DOHH2 (cell line): ENCODE results near the gene FHOD3.

Source experiments
- H3F3A ChIP-seq: fragments of 200-600 bp; sonication (generic), shearing (Covaris generic); 2 replicates; pipeline ENCODE4 v1.6.0; 2016; ENCODE audit warnings: antibody characterized with exemption, mild to moderate bottlenecking; ENCODE audit not compliant: control insufficient read depth, insufficient read depth
- H3K27ac ChIP-seq: fragments of 200-600 bp; sonication (generic); 2 replicates; pipeline ENCODE4 v1.5.1; 2014; ENCODE audit warnings: low read depth, mild to moderate bottlenecking, low read length, moderate library complexity
- H3K27me3 ChIP-seq: fragments of 200-600 bp; sonication (generic); 2 replicates; pipeline ENCODE4 v1.6.1; 2014; ENCODE audit warnings: mild to moderate bottlenecking, low read length, mixed read lengths; ENCODE audit not compliant: control insufficient read depth
- H3K36me3 ChIP-seq: fragments of 200-600 bp; sonication (generic); 2 replicates; pipeline ENCODE4 v1.6.1; 2014; ENCODE audit warnings: mild to moderate bottlenecking, low read length, moderate library complexity, mixed read lengths; ENCODE audit not compliant: control insufficient read depth
- H3K4me1 ChIP-seq: fragments of 200-600 bp; sonication (generic); 2 replicates; pipeline ENCODE4 v1.6.1; 2014; ENCODE audit warnings: mild to moderate bottlenecking, low read length, mixed read lengths; ENCODE audit not compliant: control insufficient read depth
- H3K4me2 ChIP-seq: fragments of 200-600 bp; sonication (generic); 2 replicates; pipeline ENCODE4 v1.6.0; 2014; ENCODE audit warnings: mild to moderate bottlenecking, low read length, moderate library complexity
- H3K4me3 ChIP-seq: fragments of 200-600 bp; sonication (generic); 2 replicates; pipeline ENCODE4 v1.5.1; 2014; ENCODE audit warnings: mild to moderate bottlenecking, low read length, mixed read lengths
- H3K79me2 ChIP-seq: fragments of 200-600 bp; sonication (generic); 2 replicates; pipeline ENCODE4 v1.6.1; 2014; ENCODE audit warnings: mild to moderate bottlenecking, low read length, mixed read lengths; ENCODE audit not compliant: control insufficient read depth
- H3K9me2 ChIP-seq: fragments of 200-600 bp; sonication (generic); replicated peaks from 2 replicates; pipeline ENCODE4 v1.6.1; 2014; ENCODE audit warnings: mild to moderate bottlenecking, low read length, mixed read lengths; ENCODE audit not compliant: control insufficient read depth
- H3K9me3 ChIP-seq: fragments of 200-600 bp; sonication (generic); 2 replicates; pipeline ENCODE4 v1.6.1; 2014; ENCODE audit warnings: antibody characterized with exemption, low read length, mixed read lengths; ENCODE audit not compliant: control insufficient read depth, insufficient read depth
- H4K20me1 ChIP-seq: fragments of 200-600 bp; sonication (generic); 2 replicates; pipeline ENCODE4 v1.6.0; 2014; ENCODE audit warnings: low read depth, mild to moderate bottlenecking, antibody characterized with exemption, low read length, moderate library complexity; ENCODE audit not compliant: control insufficient read depth, insufficient read depth
- EZH2phosphoT487 ChIP-seq: fragments of 200-600 bp; sonication (generic); IDR thresholded peaks from 2 replicates; pipeline ENCODE4 v1.6.1; 2017; ENCODE audit warnings: borderline replicate concordance, mild to moderate bottlenecking, antibody characterized with exemption, low read length, moderate library complexity, mixed read lengths
- TF ChIP-seq, protein P1 (sequence below): fragments of 200-600 bp; sonication (generic); IDR thresholded peaks from one replicate; pipeline ENCODE4 v1.5.1; 2014; ENCODE audit warnings: antibody characterized with exemption, mild to moderate bottlenecking, low read depth, low read length; ENCODE audit not compliant: poor library complexity, severe bottlenecking

FHOD3 gene

DNA sequence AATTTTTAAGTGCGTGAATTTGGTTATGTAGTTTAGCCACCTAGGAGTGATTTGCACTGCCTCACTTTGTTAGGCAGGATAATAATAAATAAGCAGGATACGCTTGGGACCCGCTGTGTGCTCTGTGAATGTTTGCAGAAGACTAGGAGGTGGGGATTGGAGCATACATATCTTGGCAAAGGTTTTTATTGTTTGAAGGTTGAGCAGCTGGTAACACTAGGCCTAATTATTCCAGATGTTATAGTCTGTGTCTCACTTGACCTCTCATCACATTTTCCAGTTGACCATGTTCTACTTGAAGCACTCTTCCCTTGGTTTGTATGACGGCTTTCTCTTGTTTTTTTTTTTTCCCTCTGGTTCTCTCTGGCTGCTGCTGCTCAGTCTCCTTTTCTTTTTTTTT, 42.7 kb downstream of the FHOD3 start:
- H3K4me2 ChIP-seq = no peak overlapping the region
- H3K27ac ChIP-seq = no peak overlapping the region
- H3K79me2 ChIP-seq = no peaks in the 10 kb centered on the region
- H3F3A ChIP-seq = no peaks in the 10 kb centered on the region
- H3K4me3 ChIP-seq = no peak overlapping the region
- no peaks in the 10 kb centered on the region for H4K20me1 ChIP-seq
- peaks cover 5% of the 10 kb centered on the region; the same call in 1 of the 2 replicates for H3K27me3 ChIP-seq
- no peaks in the 10 kb centered on the region for H3K9me2 ChIP-seq
- no peaks in the 10 kb centered on the region for H3K36me3 ChIP-seq
- no peaks in the 10 kb centered on the region for H3K4me1 ChIP-seq
- TF ChIP-seq, protein P1, sequence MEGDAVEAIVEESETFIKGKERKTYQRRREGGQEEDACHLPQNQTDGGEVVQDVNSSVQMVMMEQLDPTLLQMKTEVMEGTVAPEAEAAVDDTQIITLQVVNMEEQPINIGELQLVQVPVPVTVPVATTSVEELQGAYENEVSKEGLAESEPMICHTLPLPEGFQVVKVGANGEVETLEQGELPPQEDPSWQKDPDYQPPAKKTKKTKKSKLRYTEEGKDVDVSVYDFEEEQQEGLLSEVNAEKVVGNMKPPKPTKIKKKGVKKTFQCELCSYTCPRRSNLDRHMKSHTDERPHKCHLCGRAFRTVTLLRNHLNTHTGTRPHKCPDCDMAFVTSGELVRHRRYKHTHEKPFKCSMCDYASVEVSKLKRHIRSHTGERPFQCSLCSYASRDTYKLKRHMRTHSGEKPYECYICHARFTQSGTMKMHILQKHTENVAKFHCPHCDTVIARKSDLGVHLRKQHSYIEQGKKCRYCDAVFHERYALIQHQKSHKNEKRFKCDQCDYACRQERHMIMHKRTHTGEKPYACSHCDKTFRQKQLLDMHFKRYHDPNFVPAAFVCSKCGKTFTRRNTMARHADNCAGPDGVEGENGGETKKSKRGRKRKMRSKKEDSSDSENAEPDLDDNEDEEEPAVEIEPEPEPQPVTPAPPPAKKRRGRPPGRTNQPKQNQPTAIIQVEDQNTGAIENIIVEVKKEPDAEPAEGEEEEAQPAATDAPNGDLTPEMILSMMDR = no peak
- no peak for TF ChIP-seq EZH2phosphoT487
- no peaks in the 10 kb centered on the region for H3K9me3 ChIP-seq

DNA sequence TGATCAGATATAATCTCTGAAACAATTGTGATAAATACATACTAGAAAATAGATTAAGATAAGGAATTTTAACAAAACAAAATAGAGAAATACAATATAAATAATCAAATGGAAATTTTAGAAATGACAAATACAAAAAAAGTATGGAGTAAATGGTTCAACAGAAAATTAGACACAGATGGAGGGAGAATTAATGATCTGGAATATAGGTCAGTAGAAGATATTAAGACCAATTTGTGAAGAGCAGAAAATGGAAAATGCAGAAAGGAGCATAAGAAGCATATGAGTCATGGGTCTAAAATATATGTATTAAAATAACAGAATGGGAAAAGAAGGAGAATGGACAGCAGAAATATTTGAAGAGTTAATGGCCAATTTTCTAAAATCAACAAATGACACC, 44.4 kb downstream of the FHOD3 start:
- no peaks in the 10 kb centered on the region for H3K9me2 ChIP-seq
- no peak overlapping the region for H3K4me3 ChIP-seq
- no peaks in the 10 kb centered on the region for H3K9me3 ChIP-seq
- no peaks in the 10 kb centered on the region for H4K20me1 ChIP-seq
- H3K36me3 ChIP-seq = no peaks in the 10 kb centered on the region
- no peak overlapping the region for H3K4me2 ChIP-seq
- no peaks in the 10 kb centered on the region for H3K4me1 ChIP-seq
- H3K27ac ChIP-seq = no peak overlapping the region
- TF ChIP-seq, protein P1 = no peak
- TF ChIP-seq EZH2phosphoT487 = no peak
- H3K79me2 ChIP-seq = no peaks in the 10 kb centered on the region
- no peaks in the 10 kb centered on the region for H3F3A ChIP-seq
- H3K27me3 ChIP-seq = peaks cover 5% of the 10 kb centered on the region; the same call in 1 of the 2 replicates

DNA sequence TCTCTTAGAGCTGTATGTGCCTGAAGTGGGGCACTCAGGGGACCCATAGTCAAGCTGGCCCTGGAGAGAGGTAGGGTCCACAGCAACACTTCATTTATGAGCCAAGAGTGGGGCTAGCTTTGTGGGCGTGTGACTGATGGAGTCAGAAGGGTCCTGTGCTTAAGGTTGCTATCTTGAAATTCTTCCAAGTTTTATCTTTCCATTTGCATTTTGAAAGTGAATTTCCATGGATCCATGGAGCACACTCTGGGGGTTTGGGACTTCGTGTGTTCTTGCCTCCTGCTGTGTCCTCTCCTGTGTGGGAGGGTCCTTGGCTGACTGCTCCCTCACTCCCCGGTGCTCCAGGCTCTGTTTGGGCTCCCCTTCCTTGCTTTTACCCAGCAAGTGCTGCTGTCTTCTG, 50.8 kb downstream of the FHOD3 start:
- Histone ChIP-seq H4K20me1 (no peaks in the 10 kb centered on the region), H3K79me2 (no peaks in the 10 kb centered on the region), H3K4me1 (no peaks in the 10 kb centered on the region), H3F3A (no peaks in the 10 kb centered on the region), H3K27me3 (peaks cover 12% of the 10 kb centered on the region), H3K9me3 (no peaks in the 10 kb centered on the region), H3K27ac (no peak overlapping the region), H3K4me3 (no peak overlapping the region), H3K4me2 (no peak overlapping the region), H3K36me3 (no peaks in the 10 kb centered on the region), H3K9me2 (no peaks in the 10 kb centered on the region)
- TF ChIP-seq, protein P1 = no peak
- TF ChIP-seq EZH2phosphoT487 = no peak
